ENCODE data around the gene PRG3.

The PRG3 gene

GRCh38 chr11:57424792-57425564 lies 44.0 kb upstream of the PRG3 start:
- H3K27me3 ChIP-seq (ENCODE audit: control insufficient read depth in 1 of 2, insufficient read depth in 1 of 2, low read length in 2 of 2) = no peaks in the 10 kb centered on the region
- peak overlapping the region in 1 of 2 experiments; percentile 86 for H3K4me3 ChIP-seq (ENCODE audit: insufficient read depth in 1 of 2, low read depth in 1 of 2, low read length in 2 of 2)
- no peak overlapping the region for H3K4me2 ChIP-seq (ENCODE audit: low read length, poor library complexity, severe bottlenecking)
- no peak overlapping the region for H2BK15ac ChIP-seq (ENCODE audit: low read depth, poor library complexity, severe bottlenecking)
- no peak overlapping the region for H2AFZ ChIP-seq (ENCODE audit: low read depth, low read length)
- WGBS = 35% methylated on average over 15 of the region's 15 CpGs
- no peaks in the 10 kb centered on the region for H3K9me3 ChIP-seq (ENCODE audit: control insufficient read depth, low read length)
- peaks cover 4% of the 10 kb centered on the region for H3K79me1 ChIP-seq (replicated peaks; ENCODE audit: low read length, poor library complexity, severe bottlenecking)
- H3K9ac ChIP-seq (ENCODE audit: low read length) = peak overlapping the region; percentile 96
- peak; percentile 86 for DNase-seq
- peak overlapping the region; percentile 59 for H4K8ac ChIP-seq (ENCODE audit: low read length)
- peak overlapping the region; percentile 53 for H4K91ac ChIP-seq (ENCODE audit: low read length)
- H3K36me3 ChIP-seq (ENCODE audit: control insufficient read depth in 1 of 2, insufficient read depth in 2 of 2, low read depth in 1 of 2, low read length in 2 of 2) = peaks cover 4 to 61% of the 10 kb centered on the region in 2 experiments
- peaks cover 29% of the 10 kb centered on the region for H3K4me1 ChIP-seq (ENCODE audit: control insufficient read depth, insufficient read depth, low read depth, low read length)
- peak overlapping the region; percentile 2 to 66 for H3K4ac ChIP-seq (ENCODE audit: low read depth in 1 of 2, low read length in 2 of 2)
- H3K14ac ChIP-seq (ENCODE audit: low read length in 2 of 2) = no peak overlapping the region
- no peak overlapping the region for H2AK5ac ChIP-seq (ENCODE audit: low read length, severe bottlenecking)
- no peak overlapping the region for H2BK5ac ChIP-seq (ENCODE audit: low read depth, low read length, poor library complexity, severe bottlenecking)
- H3K27ac ChIP-seq (ENCODE audit: low read length, poor library complexity, severe bottlenecking) = peak overlapping the region; percentile 14
- no peak overlapping the region for H2BK12ac ChIP-seq (ENCODE audit: low read length in 2 of 2)
- peak overlapping the region in 1 of 2 experiments; percentile 52 for H3K18ac ChIP-seq (ENCODE audit: low read depth in 1 of 2, low read length in 2 of 2)
- no peak overlapping the region for H3K23ac ChIP-seq (ENCODE audit: low read length in 2 of 2)
- no peak overlapping the region for H2BK120ac ChIP-seq (ENCODE audit: low read depth, low read length)

GRCh38 chr11:57424137-57424791 lies 43.3 kb upstream of the PRG3 start:
- Histone ChIP-seq H2BK15ac (ENCODE audit: low read depth, poor library complexity, severe bottlenecking) (no peak overlapping the region), H2AK5ac (ENCODE audit: low read length, severe bottlenecking) (no peak overlapping the region), H3K4me2 (ENCODE audit: low read length, poor library complexity, severe bottlenecking) (no peak overlapping the region), H3K23ac (ENCODE audit: low read length in 2 of 2) (no peak overlapping the region), H3K18ac (ENCODE audit: low read depth in 1 of 2, low read length in 2 of 2) (no peak overlapping the region), H3K14ac (ENCODE audit: low read length in 2 of 2) (no peak overlapping the region), H3K4ac (ENCODE audit: low read depth in 1 of 2, low read length in 2 of 2) (no peak overlapping the region), H4K91ac (ENCODE audit: low read length) (no peak overlapping the region), H2AFZ (ENCODE audit: low read depth, low read length) (no peak overlapping the region), H2BK12ac (ENCODE audit: low read length in 2 of 2) (no peak overlapping the region), H3K4me1 (ENCODE audit: control insufficient read depth, insufficient read depth, low read depth, low read length) (peaks cover 29% of the 10 kb centered on the region), H3K27me3 (ENCODE audit: control insufficient read depth in 1 of 2, insufficient read depth in 1 of 2, low read length in 2 of 2) (no peaks in the 10 kb centered on the region), H3K9me3 (ENCODE audit: control insufficient read depth, low read length) (no peaks in the 10 kb centered on the region), H3K27ac (ENCODE audit: low read length, poor library complexity, severe bottlenecking) (peak overlapping the region; percentile 32), H2BK5ac (ENCODE audit: low read depth, low read length, poor library complexity, severe bottlenecking) (no peak overlapping the region), H4K8ac (ENCODE audit: low read length) (no peak overlapping the region), H3K79me1 (replicated peaks; ENCODE audit: low read length, poor library complexity, severe bottlenecking) (peaks cover 4% of the 10 kb centered on the region), H3K9ac (ENCODE audit: low read length) (peak overlapping the region; percentile 96), H2BK120ac (ENCODE audit: low read depth, low read length) (no peak overlapping the region), H3K4me3 (ENCODE audit: insufficient read depth in 1 of 2, low read depth in 1 of 2, low read length in 2 of 2) (peak overlapping the region in 1 of 2 experiments; percentile 86), H3K36me3 (ENCODE audit: control insufficient read depth in 1 of 2, insufficient read depth in 2 of 2, low read depth in 1 of 2, low read length in 2 of 2) (peaks cover 4 to 68% of the 10 kb centered on the region in 2 experiments)
- WGBS = 87% methylated on average over 9 of the region's 9 CpGs
- no peak for DNase-seq

- Histone ChIP-seq H2BK12ac (ENCODE audit: low read length in 2 of 2) (no peak overlapping the region), H3K27ac (ENCODE audit: low read length, poor library complexity, severe bottlenecking) (no peak overlapping the region), H4K8ac (ENCODE audit: low read length) (no peak overlapping the region), H3K4me1 (ENCODE audit: control insufficient read depth, insufficient read depth, low read depth, low read length) (peaks cover 29% of the 10 kb centered on the region), H3K9ac (ENCODE audit: low read length) (peak overlapping the region; percentile 96), H2BK120ac (ENCODE audit: low read depth, low read length) (no peak overlapping the region), H2AFZ (ENCODE audit: low read depth, low read length) (no peak overlapping the region), H3K36me3 (ENCODE audit: control insufficient read depth in 1 of 2, insufficient read depth in 2 of 2, low read depth in 1 of 2, low read length in 2 of 2) (peaks cover 4 to 84% of the 10 kb centered on the region in 2 experiments), H3K18ac (ENCODE audit: low read depth in 1 of 2, low read length in 2 of 2) (no peak overlapping the region), H2BK5ac (ENCODE audit: low read depth, low read length, poor library complexity, severe bottlenecking) (no peak overlapping the region), H3K4ac (ENCODE audit: low read depth in 1 of 2, low read length in 2 of 2) (no peak overlapping the region), H2BK15ac (ENCODE audit: low read depth, poor library complexity, severe bottlenecking) (no peak overlapping the region), H3K9me3 (ENCODE audit: control insufficient read depth, low read length) (peaks cover 3% of the 10 kb centered on the region), H3K4me2 (ENCODE audit: low read length, poor library complexity, severe bottlenecking) (no peak overlapping the region), H4K91ac (ENCODE audit: low read length) (no peak overlapping the region), H3K23ac (ENCODE audit: low read length in 2 of 2) (no peak overlapping the region), H3K27me3 (ENCODE audit: control insufficient read depth in 1 of 2, insufficient read depth in 1 of 2, low read length in 2 of 2) (no peaks in the 10 kb centered on the region), H3K79me1 (replicated peaks; ENCODE audit: low read length, poor library complexity, severe bottlenecking) (peaks cover 4% of the 10 kb centered on the region), H3K14ac (ENCODE audit: low read length in 2 of 2) (no peak overlapping the region), H3K4me3 (ENCODE audit: insufficient read depth in 1 of 2, low read depth in 1 of 2, low read length in 2 of 2) (peak overlapping the region in 1 of 2 experiments; percentile 40), H2AK5ac (ENCODE audit: low read length, severe bottlenecking) (peak overlapping the region; percentile 23)
- DNase-seq = no peak
- WGBS = 79% methylated on average over 2 of the region's 4 CpGs
Observed at GRCh38 chr11:57422669-57423068, 41.7 kb upstream of the PRG3 start.

GRCh38 chr11:57421805-57422204 lies 40.9 kb upstream of the PRG3 start:
- Histone ChIP-seq H3K27me3 (ENCODE audit: control insufficient read depth in 1 of 2, insufficient read depth in 1 of 2, low read length in 2 of 2) (no peaks in the 10 kb centered on the region), H2BK15ac (ENCODE audit: low read depth, poor library complexity, severe bottlenecking) (no peak overlapping the region), H3K4me2 (ENCODE audit: low read length, poor library complexity, severe bottlenecking) (no peak overlapping the region), H3K27ac (ENCODE audit: low read length, poor library complexity, severe bottlenecking) (no peak overlapping the region), H3K4me1 (ENCODE audit: control insufficient read depth, insufficient read depth, low read depth, low read length) (peaks cover 23% of the 10 kb centered on the region), H2AFZ (ENCODE audit: low read depth, low read length) (no peak overlapping the region), H3K14ac (ENCODE audit: low read length in 2 of 2) (no peak overlapping the region), H4K8ac (ENCODE audit: low read length) (no peak overlapping the region), H4K91ac (ENCODE audit: low read length) (no peak overlapping the region), H3K36me3 (ENCODE audit: control insufficient read depth in 1 of 2, insufficient read depth in 2 of 2, low read depth in 1 of 2, low read length in 2 of 2) (peaks cover 10 to 93% of the 10 kb centered on the region in 2 experiments), H3K9ac (ENCODE audit: low read length) (peak overlapping the region; percentile 96), H2BK5ac (ENCODE audit: low read depth, low read length, poor library complexity, severe bottlenecking) (no peak overlapping the region), H2BK12ac (ENCODE audit: low read length in 2 of 2) (no peak overlapping the region), H2BK120ac (ENCODE audit: low read depth, low read length) (no peak overlapping the region), H3K79me1 (replicated peaks; ENCODE audit: low read length, poor library complexity, severe bottlenecking) (peaks cover 4% of the 10 kb centered on the region), H3K4me3 (ENCODE audit: insufficient read depth in 1 of 2, low read depth in 1 of 2, low read length in 2 of 2) (no peak overlapping the region), H3K9me3 (ENCODE audit: control insufficient read depth, low read length) (peaks cover 6% of the 10 kb centered on the region), H3K4ac (ENCODE audit: low read depth in 1 of 2, low read length in 2 of 2) (no peak overlapping the region), H3K18ac (ENCODE audit: low read depth in 1 of 2, low read length in 2 of 2) (no peak overlapping the region), H3K23ac (ENCODE audit: low read length in 2 of 2) (no peak overlapping the region), H2AK5ac (ENCODE audit: low read length, severe bottlenecking) (no peak overlapping the region)
- no peak for DNase-seq
